Measurements from ENCODE around the gene SLC48A1.
A peak's percentile ranks its signal among the peaks of the same experiment; 100 is the strongest.
"Not testable (repeated sequence)": the region's sequence is repeated elsewhere in the genome, so short reads cannot be mapped to it uniquely, and the experiment has no call there.

The SLC48A1 gene

DNA sequence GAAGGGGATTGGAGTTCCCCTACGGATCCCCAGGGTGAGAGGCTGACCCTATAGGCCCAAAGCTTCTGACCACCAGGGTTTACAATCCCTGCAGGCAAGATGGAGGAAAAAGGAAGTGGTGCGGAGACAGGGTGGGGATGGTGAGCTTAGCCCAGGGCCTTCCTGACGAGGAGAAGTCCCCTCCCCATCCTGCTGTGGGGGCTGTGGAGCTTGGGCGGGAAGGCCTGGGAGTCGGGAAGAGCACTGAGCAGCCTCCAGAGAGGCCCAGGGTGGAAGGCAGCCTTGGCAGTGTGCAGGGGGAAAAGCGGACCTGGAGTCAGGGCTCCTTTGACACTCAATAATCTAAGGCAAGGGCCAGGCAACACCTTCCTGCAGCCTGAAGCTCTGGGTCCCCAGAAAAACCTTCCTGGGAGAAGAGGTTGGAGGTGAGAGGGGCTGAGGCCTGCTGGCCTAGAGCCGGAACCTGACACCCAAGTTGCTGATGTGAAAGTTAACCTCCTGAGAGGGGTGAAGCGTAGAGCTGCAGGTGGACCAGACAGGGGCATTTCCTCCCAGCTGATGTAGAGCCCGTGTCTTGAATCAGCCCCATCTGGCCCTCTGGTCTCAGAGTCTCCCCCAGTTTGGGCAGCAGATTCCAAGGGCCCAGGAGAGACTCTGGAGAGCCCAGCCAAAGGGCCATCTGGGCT lies 40.6 kb downstream of the SLC48A1 start:
- no peak for DNase-seq

GRCh38 chr12:47814539-47815170 lies 41.6 kb downstream of the SLC48A1 start:
- peak; percentile 38 for DNase-seq

- DNase-seq: not testable (repeated sequence)
Observed at GRCh38 chr12:47815447-47815846, 42.4 kb downstream of the SLC48A1 start.

DNA sequence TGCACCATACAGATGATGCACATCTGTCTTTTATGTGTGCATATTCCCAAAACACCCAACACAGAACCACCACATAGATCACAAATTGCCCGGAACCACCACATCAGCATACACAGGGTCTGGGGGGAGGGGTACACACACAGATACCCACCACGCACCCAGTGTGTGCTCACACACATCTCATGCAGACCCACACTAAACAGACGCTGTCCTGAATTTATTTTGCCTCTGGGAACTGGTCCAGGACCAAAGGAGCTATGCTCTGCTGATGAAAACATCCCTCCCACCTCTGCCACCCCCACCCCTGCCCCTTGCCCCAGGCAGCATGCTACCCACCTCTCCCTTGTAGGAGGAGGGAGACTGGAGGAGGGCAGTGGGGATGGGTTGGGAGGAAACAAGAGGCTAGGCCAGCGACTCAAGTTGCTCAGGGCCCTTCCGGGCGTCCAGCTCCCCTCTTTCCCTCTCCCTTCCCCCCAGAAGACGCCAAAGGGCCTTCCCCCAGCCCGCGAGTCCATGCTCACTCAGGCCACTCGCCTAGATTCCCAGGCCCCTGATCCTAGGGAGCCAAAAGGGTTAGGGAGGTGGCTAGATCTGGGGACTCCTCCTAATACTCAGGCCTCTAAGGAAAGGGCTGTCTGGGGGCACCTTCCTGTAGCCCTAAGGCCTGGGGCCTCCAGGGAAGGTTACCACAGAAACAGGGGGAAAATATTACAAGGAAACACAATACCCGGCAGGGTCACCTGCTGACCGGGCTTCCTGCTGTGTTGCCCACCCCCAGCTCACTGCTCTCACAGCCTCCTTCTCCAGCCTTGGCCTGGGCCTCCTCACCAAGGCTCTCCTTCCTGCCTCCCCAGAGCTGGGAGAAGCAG lies 43.6 kb downstream of the SLC48A1 start:
- no peak for DNase-seq

DNA sequence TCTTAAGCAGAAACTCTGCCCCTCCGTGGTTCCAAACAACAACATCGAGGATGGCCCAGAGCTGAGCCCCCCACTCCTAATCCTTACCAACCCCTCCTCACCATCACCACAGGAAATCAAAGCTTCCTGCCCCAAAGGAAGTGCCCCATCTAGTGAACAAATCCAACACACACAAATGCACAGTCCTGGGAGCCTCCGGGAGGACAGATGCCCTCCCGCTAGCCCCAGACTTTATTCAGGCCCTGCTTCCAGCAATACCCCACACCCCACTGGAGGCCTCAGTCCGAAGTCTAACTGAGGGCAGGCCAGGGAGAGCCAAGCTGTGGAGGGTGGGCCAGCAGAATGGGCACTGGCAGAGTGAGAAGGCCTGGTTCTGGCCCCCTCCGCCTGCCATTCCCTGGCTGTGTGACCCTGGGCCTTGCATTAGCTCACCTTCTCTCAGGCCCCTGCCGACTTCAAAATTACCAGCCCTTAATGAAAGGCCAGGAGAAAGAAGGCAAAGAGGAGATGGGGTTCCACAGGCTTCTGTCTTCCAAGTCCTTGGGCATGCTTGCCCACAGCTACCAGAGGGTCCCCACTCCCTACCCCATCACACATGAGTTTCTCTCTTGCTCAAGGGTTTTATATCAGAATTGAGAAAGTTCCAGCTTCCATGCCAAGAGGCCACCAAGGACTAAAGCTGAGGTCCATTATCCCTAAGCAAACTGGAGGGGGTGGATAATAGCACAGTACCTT lies 44.4 kb downstream of the SLC48A1 start:
- DNase-seq: no peak

DNA sequence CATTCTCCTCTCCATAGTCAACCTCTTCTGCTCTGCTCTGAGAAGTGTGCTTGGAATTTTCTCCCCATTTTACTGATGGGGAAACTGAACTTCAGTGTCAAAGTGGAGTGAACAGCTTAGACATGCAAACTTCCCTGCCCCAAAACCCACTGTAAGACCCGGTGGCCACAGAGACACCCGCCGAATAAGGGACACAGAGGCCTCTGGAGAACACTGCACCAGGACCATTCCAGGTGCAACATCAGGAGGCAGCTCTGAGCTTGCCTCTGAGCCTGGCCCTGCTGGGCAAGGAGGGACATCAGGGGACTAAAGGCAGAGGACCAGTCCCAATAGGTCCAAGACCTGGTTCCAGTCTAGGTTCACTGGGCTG lies 45.0 kb downstream of the SLC48A1 start:
- DNase-seq: no peak

DNA sequence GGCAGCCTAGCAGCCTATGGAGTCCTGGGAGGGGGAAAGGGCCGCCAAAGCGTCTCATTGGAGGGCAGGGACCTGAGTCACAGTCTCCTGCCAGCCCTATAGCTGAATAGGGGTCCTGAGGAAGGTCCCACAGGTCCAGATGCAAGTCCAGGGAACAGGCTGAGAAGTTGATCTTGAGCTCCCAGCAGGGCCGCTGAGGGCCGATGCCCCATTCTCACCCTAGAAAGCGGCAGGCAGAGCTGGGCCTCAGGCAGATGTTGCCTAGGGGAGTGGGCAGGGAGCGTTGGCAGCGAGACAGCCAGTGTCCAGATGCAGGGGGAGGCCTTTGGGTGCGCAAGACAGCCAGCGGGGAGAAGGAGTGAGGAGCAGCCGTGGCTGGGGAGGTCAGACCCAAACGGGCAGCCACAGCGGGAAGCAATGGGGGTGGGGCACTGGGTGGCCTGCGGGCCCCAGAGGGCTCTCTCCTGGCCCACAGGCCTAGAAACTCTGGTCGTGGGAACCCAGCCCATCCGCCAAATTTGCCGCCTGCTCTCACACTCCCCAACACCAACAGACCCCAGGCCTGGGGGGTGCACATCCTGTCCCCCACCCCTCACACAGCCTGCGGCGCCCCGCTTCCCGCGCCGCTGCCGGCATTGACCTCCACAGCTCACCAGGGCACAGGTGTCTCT lies 45.6 kb downstream of the SLC48A1 start:
- peak; percentile 55 for DNase-seq

- peak; percentile 63 for DNase-seq
Observed at GRCh38 chr12:47819138-47819895, 46.3 kb downstream of the SLC48A1 start.

GRCh38 chr12:47819896-47820630 lies 47.0 kb downstream of the SLC48A1 start, which contains the start of gene HDAC7:
TSS of gene HDAC7 (minus strand) at chr12:47819903. CDS start at chr12:47819785, 118 bp downstream.
- DNase-seq: peak; percentile 84

DNA sequence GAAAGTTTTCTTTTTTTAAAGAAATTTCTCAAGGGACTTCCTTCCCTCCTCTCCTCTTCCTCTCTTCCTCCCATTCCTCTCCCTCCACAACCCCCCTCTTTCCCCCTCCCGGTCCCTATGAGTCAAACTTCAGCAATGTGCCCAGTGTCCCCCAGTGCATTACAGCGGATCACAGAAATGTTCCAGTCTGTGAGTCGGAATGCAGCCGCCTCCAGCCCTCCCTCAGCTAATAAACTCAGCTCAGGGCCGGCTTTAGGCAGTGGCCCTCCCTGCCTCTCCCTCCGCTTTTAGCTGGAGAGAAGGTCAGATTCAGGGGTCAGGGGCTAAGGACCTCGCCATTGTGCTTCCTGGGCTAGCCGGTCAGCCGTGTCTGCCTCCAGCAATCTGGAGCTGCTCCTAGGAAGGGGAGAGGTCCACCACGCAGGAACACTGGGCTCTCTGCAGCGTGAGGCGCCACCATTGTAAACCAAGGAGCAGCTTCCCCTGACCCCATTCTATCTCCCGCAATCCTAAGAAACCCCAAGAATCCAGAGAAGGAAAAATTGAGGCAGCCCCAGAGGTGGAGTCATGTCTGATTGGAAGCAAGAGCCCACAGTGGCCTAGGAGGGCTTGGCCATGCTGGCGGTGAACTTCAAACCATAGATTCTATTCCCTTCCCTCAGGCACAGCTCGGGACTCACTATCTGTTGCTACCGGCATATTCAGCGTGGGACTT lies 47.8 kb downstream of the SLC48A1 start:
- DNase-seq: no peak

DNA sequence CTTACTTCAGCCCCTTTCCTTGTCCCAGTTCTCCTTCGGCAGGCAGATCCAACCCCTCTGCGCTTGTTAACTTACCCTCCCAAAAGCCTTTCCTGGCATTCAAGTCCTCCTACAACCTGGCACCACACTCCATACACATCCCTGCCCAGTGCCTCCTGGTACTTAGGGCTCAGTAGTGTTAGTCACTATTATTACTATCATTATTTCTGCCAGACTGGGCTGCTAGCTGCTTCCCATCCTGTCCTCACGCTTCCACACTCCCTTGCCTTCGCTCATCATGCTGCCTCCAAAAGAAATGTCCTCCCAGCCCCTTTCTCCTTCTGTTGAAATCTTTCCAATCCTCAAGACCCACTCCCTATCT lies 48.3 kb downstream of the SLC48A1 start:
- no peak for DNase-seq

DNA sequence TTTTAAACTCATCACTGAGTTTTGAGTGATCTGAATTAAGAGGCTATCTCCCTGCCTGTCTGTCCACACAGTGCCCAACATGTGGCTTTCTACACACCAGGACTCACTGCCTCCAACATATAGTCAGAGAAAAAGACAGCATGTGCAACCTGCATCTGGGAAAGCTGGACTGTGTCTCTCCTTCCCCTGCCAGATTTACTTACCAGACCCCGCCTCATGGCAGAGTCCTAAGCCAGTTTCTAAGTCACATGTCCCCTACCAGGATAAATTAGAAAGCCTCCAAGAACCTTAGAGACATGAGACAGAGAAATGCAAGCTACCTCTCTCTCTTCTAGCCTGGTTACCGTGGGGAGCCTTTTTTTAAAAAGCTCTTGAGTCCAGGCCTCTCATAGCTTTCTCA lies 49.4 kb downstream of the SLC48A1 start:
- no peak for DNase-seq

DNA sequence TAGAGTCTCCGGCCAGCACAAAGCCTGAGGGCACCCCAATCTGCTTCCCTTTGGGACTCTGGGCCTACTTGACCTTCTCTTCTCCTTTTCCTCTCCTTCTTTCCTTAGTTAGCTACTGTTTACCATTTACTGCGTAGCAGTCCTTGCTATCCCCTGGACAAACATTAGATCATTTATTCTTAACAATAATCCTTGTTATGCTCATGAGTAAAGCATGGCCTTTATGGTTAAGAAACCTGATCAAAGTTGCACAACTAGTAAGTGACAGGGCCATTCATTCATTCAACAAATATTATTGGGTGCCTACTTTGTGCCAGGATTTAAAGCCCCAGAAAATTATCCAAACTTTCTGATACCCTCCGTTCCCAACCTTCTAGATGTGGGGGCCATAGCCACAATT lies 49.8 kb downstream of the SLC48A1 start:
- DNase-seq: no peak

- DNase-seq: no peak
Observed at GRCh38 chr12:47823422-47824086, 50.5 kb downstream of the SLC48A1 start.

DNA sequence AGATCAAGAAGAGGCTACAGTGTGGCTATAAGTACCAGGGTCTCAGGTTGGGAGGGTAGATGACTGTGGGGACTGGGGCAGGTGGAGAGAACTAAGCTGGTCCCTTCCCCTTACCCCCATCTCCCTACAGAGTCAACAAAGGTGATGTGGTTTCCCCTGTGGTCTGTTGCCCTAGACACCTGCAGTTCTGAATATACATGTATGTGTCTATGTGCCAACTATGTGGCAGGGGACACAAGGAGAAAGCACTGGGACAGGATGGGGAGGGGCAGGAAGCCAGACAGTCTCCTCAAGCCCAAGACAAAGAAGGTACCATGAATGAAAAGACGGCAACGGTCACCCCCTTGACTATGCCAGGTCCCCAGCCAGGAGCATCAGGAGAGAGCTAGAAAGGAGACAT lies 51.2 kb downstream of the SLC48A1 start:
- DNase-seq: no peak

- no peak for DNase-seq
Observed at GRCh38 chr12:47824635-47825034, 51.6 kb downstream of the SLC48A1 start.

DNA sequence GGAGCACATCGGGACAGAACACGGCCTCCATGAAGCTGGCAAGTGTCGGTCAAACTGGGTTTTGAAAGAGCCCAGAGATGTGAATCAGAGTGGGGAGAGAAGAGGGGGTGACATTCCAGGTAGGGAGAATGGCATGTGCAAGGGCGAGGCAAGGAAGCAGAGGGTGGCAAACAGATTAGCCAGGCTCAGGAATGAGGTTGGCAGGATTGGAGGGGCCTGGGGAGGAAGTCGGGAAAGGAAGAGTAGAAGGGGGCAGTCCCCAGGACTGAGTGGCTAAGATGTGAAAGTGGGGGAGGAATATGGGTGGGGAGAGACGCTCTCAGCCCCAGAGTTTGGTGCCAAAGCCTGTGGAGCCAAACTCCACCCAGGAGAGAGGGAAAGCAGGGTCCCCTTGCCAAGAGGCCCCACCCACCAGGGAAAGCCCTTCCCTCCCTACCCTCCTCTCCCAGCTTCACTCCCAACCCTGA lies 52.2 kb downstream of the SLC48A1 start:
- no peak for DNase-seq

DNA sequence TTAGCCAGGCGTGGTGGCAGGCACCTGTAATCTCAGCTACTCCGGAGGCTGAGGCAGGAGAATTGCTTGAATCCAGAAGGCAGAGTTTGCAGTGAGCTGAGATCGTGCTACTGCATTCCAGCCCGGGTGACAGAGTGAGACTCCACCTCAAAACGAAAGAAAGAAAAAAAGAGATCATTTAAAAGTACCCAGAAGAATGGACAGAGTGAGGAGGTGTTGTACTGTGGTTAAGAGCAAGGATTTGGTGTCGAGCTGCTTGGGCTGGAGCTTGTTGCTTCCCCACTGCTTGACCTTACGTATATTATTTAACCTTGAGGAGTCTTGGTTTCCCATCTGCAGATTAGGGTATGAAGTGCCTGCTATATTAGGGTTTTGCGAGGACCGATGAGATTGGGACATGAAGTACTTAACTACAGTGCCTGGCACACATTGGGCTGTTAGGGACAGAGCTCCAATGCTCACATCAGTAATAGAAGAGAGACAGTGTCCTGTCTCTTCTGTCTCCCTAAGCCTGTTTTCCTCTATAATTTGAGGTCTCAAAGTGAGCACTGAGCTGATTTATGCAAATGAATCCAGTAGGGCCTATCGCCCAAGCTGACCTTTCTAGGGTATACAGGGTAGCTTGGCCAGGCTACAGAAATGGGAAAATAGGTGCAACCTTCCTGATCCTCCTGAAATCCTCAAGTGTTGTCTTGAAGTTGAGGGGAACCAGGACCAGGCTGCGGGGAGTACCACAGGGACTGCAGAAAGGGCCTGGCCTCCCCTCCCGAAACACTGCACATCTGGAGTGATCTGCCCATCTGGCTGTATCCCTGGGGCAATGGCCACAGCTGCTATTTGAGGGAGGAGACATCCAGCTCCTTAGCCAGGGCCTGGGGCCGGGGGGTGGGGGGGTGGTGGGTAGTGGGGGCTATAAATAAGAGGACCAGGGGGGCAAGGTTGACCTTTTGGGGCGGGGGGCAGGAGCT lies 55.3 kb downstream of the SLC48A1 start:
- DNase-seq: no peak
